Small intestine (tissue), 7 donors: ENCODE results near the gene SGCE. TPM values are rescaled to one million over a fixed set of nuclear protein-coding genes. Genes with fewer than 3 reads are reported as not detected.

Experiments
- DNase-seq, 2 donors: peaks; one replicate each; pipeline versions ENCODE4 v3.0.0 to v3.0.0-alpha.2; 2013
- FAIRE-seq: peaks from 2 replicates; lab custom pipeline; 2012; peaks lifted over from hg19 to GRCh38; lab: Jason Lieb, UNC
- H3K27ac ChIP-seq, 3 donors: one replicate each; pipeline ENCODE4 v1.5.1; 2013; ENCODE audit warnings: low read length in 2 of 3, mild to moderate bottlenecking in 2 of 3, control low read depth in 1 of 3, inconsistent platforms in 1 of 3, low read depth in 1 of 3, moderate library complexity in 1 of 3
- H3K27me3 ChIP-seq, 3 donors: one replicate each; pipeline ENCODE4 v1.6.1; 2013; ENCODE audit warnings: low read length in 3 of 3, inconsistent platforms in 1 of 3; ENCODE audit not compliant: control insufficient read depth in 3 of 3, insufficient read depth in 3 of 3
- H3K36me3 ChIP-seq, 3 donors: one replicate each; pipeline ENCODE4 v1.6.1; 2013; ENCODE audit warnings: low read length in 3 of 3, inconsistent platforms in 1 of 3, low read depth in 1 of 3, mild to moderate bottlenecking in 1 of 3, moderate library complexity in 1 of 3; ENCODE audit not compliant: control insufficient read depth in 3 of 3, insufficient read depth in 2 of 3
- H3K4me1 ChIP-seq, 3 donors: one replicate each; pipeline ENCODE4 v1.6.1; 2013; ENCODE audit warnings: low read length in 2 of 3, inconsistent platforms in 1 of 3, low read depth in 1 of 3, mild to moderate bottlenecking in 1 of 3, moderate library complexity in 1 of 3; ENCODE audit not compliant: control insufficient read depth in 3 of 3, insufficient read depth in 2 of 3
- H3K4me3 ChIP-seq, 3 donors: one replicate each; pipeline ENCODE4 v1.5.1; 2013; ENCODE audit warnings: low read length in 3 of 3, control low read depth in 1 of 3, inconsistent platforms in 1 of 3, low read depth in 1 of 3, mild to moderate bottlenecking in 1 of 3, moderate library complexity in 1 of 3
- H3K9me3 ChIP-seq, 2 donors: one replicate each; pipeline ENCODE4 v1.6.1; 2013; ENCODE audit warnings: low read depth in 1 of 2, low read length in 1 of 2; ENCODE audit not compliant: control insufficient read depth in 2 of 2, insufficient read depth in 1 of 2
- WGBS, 3 donors: extraction: QIAGEN DNeasy Blood & Tissue Kit; methylation state at CpG; one replicate each; pipeline ENCODE4 v1.1.7; 2013; 5-methylcytosine and 5-hydroxymethylcytosine counted together
- polyA plus RNA-seq, 4 donors: library from polyadenylated mRNA; stranded (reverse) in 3 of 4; unstranded in 1 of 4; fragments of 200-250 nt in 3 of 4; fragments of 120-200 nt in 1 of 4; gene quantifications; one replicate each; pipeline versions ENCODE4 v1.2.1 to v1.2.3, GENCODE V29; 2013
- donor health status: healthy with polysubstance abuse.
- donor health status: control.
- donor health status: control.
- donor health status: Bipolar disorder and iron deficiency.
- donor health status: healthy.

SGCE gene
- polyA plus RNA-seq, 4 donors, result 5.9 to 16.8 (median 16.1) TPM; not detected in 1

GRCh38 chr7:94609561-94609960, 46.4 kb downstream of the SGCE start:
- no peaks in the 10 kb centered on the region for H3K9me3 ChIP-seq
- 85 to 94% (median 88%) methylated on average over 2 of the region's 2 CpGs for WGBS, 3 donors
- FAIRE-seq, result no peak

DNA sequence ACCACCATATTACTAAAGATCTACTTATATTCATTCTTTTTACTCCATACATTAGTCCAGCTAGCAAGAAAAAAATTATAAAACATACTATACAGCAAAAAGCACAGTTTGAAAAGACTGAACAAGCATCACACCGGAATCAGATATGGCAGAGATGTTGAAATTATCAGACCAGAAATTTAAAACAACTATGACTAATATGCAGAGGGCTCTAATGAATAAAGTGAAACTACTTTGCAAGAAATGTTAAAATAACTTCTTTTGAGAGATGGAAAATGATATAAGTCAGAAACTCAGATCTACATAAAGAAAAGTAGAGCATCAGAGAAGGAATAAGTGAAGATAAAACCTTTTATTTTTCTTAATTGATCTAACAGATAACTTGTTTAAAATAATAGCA, 50.9 kb downstream of the SGCE start:
- no peak overlapping the region for H3K27ac ChIP-seq
- DNase-seq (no peak), FAIRE-seq (no peak)
- no peaks in the 10 kb centered on the region for H3K27me3 ChIP-seq
- H3K4me1 ChIP-seq, result no peaks in the 10 kb centered on the region
- no peak overlapping the region for H3K4me3 ChIP-seq
- WGBS, 3 donors, result 80 to 86% (median 81%) methylated on average over 1 of the region's 1 CpG
- H3K36me3 ChIP-seq, result no peaks in the 10 kb centered on the region
- no peaks in the 10 kb centered on the region for H3K9me3 ChIP-seq

More at GRCh38 chr7:94609561-94609960, 46.4 kb downstream of the SGCE start:
- Histone ChIP-seq H3K27ac (no peak overlapping the region), H3K36me3 (no peaks in the 10 kb centered on the region), H3K27me3 (no peaks in the 10 kb centered on the region), H3K4me3 (no peak overlapping the region), H3K4me1 (no peaks in the 10 kb centered on the region)
- no peak for DNase-seq

DNA sequence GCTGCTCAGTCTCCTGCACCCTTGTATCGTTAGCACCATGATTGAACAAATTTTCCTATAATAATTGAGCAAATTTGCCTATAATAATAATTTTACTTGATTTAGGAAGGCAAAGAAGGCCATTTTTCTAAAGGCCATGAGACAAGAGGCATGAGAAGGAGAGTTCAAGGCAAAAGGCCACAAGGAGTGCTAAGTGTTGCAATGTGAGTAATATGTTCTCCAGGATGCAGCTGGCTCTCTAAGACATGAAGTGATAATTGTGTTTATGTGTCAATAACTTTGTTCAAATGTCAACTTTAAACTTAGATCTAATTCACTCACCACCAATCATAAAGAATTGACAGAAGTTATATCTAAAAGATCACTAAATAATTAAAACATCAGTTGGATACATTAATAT, 53.8 kb downstream of the SGCE start:
- H3K27ac ChIP-seq, result no peak overlapping the region
- H3K36me3 ChIP-seq, result no peaks in the 10 kb centered on the region
- no peaks in the 10 kb centered on the region for H3K27me3 ChIP-seq
- H3K4me1 ChIP-seq, result no peaks in the 10 kb centered on the region
- H3K9me3 ChIP-seq, result no peaks in the 10 kb centered on the region
- no peak overlapping the region for H3K4me3 ChIP-seq
- WGBS, 3 donors, result 97 to 100% (median 100%) methylated on average over 1 of the region's 1 CpG
- DNase-seq (no peak), FAIRE-seq (peak; percentile 51)

GRCh38 chr7:94600267-94600666, 55.7 kb downstream of the SGCE start:
- Histone ChIP-seq H3K4me3 (no peak overlapping the region), H3K4me1 (no peaks in the 10 kb centered on the region), H3K36me3 (no peaks in the 10 kb centered on the region), H3K27ac (no peak overlapping the region), H3K9me3 (no peaks in the 10 kb centered on the region), H3K27me3 (no peaks in the 10 kb centered on the region)
- DNase-seq (no peak), FAIRE-seq (no peak)
- WGBS, 3 donors, result 76 to 89% (median 86%) methylated on average over 3 of the region's 3 CpGs

- no peak for FAIRE-seq
- Histone ChIP-seq H3K9me3 (no peaks in the 10 kb centered on the region), H3K27ac (no peak overlapping the region), H3K4me3 (no peak overlapping the region), H3K36me3 (no peaks in the 10 kb centered on the region), H3K4me1 (peaks cover 0 to 3% (median 0%) of the 10 kb centered on the region in 3 donors), H3K27me3 (no peaks in the 10 kb centered on the region)
- 40 to 65% (median 59%) methylated on average over 4 of the region's 4 CpGs for whole genome bisulfite sequencing, 3 donors
- no peak for DNase-seq
Observed at GRCh38 chr7:94595717-94596116, 60.2 kb downstream of the SGCE start.

DNA sequence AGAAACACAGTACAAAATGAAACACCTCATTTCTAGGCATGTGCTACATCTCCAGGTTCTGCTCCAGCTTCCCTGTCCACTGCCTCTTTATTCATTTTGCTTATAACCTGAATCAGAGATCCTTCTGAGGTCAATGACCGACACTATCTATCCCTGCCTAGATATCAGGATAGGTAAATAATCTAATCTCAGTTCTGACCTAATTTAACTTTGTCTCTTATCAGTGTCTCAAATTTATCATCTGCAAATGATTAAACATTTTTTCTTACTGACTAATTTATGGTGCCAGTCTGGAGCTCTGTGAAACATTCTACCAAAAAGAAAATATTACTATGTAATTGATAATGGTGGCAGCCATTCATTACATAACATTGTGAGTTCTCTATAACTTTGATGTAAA, 61.1 kb downstream of the SGCE start:
- H3K4me1 ChIP-seq, result peaks cover 0 to 3% (median 0%) of the 10 kb centered on the region in 3 donors
- DNase-seq (peak; percentile 30 to 53), FAIRE-seq (no peak)
- no peak overlapping the region for H3K27ac ChIP-seq
- WGBS, 3 donors, result 23 to 60% (median 50%) methylated on average over 1 of the region's 1 CpG
- no peaks in the 10 kb centered on the region for H3K9me3 ChIP-seq
- H3K4me3 ChIP-seq, result no peak overlapping the region
- H3K36me3 ChIP-seq, result no peaks in the 10 kb centered on the region
- H3K27me3 ChIP-seq, result no peaks in the 10 kb centered on the region

DNA sequence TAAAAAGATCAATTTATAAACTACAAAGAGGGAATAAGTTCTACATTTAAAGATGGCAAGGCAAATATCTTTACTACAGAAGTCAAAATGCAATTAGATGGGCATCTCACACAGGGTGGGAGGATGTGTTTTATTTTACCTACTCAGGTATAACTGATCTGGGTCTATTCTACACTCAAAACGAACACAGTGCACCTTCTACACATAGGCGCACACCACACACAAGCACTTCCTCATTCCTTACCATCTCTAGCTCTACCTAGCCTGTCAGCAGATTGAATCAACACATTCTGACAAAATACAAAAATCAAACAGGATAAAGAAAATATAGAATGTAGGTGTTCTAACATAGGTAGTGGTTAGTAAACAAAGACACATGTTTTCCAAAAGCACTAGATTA, 64.8 kb downstream of the SGCE start:
- Histone ChIP-seq H3K4me1 (peaks cover 0 to 3% (median 0%) of the 10 kb centered on the region in 3 donors), H3K27me3 (no peaks in the 10 kb centered on the region), H3K4me3 (no peak overlapping the region), H3K27ac (no peak overlapping the region), H3K36me3 (peaks cover 0 to 3% (median 0%) of the 10 kb centered on the region in 3 donors), H3K9me3 (no peaks in the 10 kb centered on the region)
- WGBS, 3 donors, result 70 to 79% (median 75%) methylated on average over 2 of the region's 2 CpGs
- no peak for DNase-seq
- no peak for FAIRE-seq

DNA sequence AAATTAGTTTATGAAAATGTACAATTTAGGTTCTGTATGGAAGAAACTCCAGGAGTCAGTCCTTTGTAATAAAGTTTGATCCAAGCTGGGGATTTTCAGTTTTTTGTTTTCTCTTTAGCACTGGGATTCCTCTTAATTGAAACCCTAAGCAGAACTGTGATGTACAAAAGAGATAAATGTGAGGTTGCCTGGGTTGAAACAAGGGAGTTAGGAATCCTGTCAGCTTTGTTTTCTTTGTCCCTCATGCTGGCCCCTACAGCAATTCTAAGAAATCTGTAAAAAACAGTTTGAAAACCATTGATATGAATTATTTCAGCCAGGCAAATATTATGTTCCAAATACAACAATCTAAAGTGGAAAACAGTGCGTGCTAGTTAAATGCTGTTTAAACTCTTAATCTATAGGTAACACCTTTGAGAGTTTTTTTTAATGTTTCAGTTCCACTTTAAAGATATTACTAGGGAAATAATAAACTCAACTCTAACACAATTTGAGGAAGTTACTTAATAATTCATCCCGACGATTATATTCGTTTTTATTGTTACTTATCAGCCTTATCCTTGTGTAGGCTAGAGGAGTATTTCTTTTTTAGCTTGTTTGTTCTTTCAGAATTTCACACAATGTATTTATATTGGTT, 65.3 kb downstream of the SGCE start:
- Histone ChIP-seq H3K4me3 (no peak overlapping the region), H3K27ac (no peak overlapping the region), H3K36me3 (peaks cover 0 to 3% (median 0%) of the 10 kb centered on the region in 3 donors), H3K9me3 (no peaks in the 10 kb centered on the region), H3K27me3 (no peaks in the 10 kb centered on the region), H3K4me1 (peaks cover 0 to 3% (median 0%) of the 10 kb centered on the region in 3 donors)
- FAIRE-seq, result no peak
- no peak for DNase-seq
- 46 to 67% (median 53%) methylated on average over 4 of the region's 4 CpGs for WGBS, 3 donors

DNA sequence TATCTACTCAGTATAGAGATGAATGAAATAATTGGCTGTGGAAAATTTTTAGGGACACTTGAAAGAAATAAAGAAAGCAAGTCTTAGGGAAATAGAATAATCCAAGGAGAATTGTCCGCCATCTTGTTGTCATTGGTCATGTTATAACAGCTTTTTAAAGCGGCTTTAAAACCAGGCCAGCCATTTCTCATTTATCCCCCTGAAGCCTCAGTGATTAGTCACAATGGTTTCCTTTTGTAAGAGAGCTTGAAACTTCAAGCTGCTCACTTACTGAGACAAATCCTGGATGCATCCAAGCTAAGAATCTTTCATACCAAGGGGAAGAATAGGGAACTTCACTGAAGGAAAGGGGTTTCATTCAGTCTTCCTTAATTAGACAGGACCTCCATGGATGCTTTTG, 67.9 kb downstream of the SGCE start:
- Histone ChIP-seq H3K36me3 (peaks cover 0 to 3% (median 0%) of the 10 kb centered on the region in 3 donors), H3K27ac (no peak overlapping the region), H3K4me1 (no peaks in the 10 kb centered on the region), H3K4me3 (no peak overlapping the region), H3K9me3 (no peaks in the 10 kb centered on the region), H3K27me3 (no peaks in the 10 kb centered on the region)
- no peak for FAIRE-seq
- WGBS, 3 donors, result 93 to 96% (median 95%) methylated on average over 2 of the region's 2 CpGs
- no peak for DNase-seq
